Posterior cingulate gyrus (tissue), 11 donors: ENCODE measurements around the gene PRPSAP1.

ENCODE experiments used
- DNase-seq, 10 donors: peaks; one replicate each; pipeline versions ENCODE4 v3.0.0 to v3.0.0-alpha.2; 2020 to 2021; ENCODE audit warnings: mixed read lengths in 3 of 10
- intact Hi-C: fragments of 100-400 bp; cut with DNase I; formaldehyde crosslinking; loops from one replicate; pipeline ENCODE4 v1.15.1; 2023

The PRPSAP1 gene

DNA sequence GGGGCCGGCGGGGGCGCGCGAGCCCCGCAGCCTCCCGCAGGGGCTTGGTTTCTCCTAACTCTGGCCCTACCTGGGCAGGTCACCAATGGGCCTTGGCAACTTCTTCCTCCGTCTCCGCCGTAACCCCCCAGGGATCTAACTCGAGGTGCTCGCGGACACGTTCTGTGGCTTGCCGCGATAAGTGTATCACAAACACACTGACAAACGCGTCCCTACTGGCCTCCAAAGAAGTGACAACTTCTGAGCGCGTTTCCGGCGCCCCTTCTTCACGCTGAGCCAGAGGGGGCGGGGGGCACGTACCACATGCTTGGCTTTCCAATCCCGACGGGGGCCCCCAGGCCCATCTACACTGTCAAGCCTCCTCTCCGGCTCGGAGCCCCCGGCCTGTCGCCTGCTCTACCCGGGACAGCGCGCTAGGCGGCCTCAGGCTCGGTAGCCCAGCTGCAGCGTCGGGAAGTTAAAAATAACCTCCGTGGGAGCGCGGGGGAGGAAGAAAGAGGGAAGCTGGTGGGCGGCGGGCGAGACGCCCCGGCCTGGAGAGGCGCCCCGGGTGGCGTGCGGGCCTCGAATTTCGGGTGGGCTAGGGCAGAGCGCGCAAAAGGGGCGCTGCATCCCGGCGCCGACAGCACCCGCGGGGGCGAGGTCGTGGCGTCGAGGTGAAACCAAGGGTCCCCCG, 30.0 kb upstream of the PRPSAP1 start:
- no peak for DNase-seq
- intact Hi-C loops = no loop called here

DNA sequence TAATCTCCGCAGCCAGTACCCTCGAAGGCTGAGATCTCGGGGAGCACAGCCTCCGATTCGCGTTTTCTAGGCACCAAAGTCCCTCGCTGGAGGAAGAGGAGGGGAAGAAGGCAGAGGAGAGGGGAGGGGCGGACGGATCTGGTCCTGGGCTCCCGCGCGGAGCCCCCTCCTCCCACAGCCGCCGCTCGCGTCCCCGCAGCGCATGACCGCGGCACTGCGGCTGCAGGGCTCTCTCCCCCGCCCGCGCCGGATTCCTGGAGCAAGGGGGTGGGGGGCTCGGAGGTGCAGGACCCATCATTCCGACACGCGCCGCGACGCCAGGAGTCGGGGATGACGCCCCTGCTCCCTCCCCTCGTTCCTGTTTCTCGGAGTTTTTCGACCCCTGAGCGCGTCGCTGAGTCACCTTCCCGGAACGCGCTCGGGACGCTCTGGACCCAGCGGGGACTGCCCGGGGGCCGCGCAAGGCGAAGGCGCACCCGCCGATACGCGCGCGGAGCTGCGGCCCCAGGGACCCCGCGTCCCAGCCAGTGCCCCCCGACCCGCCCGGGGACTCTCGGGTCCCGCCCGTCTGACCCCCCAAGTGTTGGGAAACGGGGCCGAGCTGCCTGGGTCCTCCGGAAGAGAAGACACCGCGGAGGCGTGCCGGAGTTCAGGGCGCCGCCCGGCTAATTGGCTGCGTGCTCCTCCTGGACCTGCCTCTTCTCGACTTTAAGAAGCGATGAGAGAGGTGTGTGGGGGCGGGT, 29.3 kb upstream of the PRPSAP1 start:
- intact Hi-C loops = no loop called here
- DNase-seq = no peak

DNA sequence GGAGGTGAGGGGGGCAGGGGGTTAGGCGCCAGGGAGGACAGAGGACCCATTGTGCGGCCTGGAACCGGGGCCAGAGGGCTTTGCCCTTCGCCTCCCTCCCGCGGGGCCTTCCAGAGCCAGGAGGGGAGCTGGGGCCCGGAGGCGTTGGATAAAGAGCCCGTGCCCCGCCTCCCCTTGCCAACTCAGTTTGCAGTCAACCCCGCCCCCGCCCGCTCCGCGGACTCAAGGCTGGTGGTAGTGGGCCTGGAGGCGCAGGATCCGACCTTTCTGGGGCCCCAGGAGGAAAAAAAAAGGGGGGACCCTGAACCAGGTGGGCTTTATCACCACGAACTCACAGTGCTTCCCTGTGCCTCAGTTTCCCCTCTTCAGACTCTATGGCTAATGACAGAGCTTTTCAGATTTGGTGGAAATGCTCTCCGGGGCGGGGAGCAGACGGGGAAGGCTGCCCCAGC, 28.7 kb upstream of the PRPSAP1 start:
- no peak for DNase-seq
- intact Hi-C loops = no loop called here

DNA sequence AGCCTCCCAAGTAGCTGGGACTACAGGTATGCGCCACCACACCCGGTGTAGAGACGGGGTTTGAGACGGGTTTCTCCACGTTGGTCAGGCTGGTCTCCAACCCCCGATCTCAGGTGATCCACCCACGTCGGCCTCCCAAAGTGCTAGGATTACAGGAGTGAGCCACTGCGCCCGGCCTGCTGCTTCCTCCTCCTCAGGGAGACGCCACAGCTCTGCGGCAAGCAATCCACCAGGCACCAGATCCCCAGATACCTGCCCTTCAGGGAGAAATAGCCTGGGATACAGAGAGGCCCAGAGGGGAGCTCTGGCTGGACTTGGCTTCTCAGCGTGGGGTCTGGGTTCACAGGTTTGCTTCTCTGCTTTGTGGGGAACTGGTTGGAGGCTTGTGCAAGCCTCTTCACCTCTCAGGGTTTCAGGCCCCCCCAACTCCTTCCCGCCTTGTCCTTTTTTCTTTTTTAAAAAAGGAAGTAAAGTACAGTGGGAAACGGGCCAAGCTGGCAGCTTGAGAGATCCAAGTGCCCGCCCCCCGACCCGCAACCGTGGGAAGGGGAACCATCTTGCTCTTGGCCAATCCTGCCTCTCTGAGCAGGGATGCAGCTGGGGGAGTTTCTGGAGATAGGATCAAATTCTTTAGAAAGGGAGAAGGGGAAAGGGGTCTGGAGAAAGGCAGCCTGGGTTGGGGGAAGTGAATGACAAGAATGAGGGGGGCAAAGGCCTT, 28.1 kb upstream of the PRPSAP1 start:
- intact Hi-C loops = no loop called here
- no peak for DNase-seq

DNA sequence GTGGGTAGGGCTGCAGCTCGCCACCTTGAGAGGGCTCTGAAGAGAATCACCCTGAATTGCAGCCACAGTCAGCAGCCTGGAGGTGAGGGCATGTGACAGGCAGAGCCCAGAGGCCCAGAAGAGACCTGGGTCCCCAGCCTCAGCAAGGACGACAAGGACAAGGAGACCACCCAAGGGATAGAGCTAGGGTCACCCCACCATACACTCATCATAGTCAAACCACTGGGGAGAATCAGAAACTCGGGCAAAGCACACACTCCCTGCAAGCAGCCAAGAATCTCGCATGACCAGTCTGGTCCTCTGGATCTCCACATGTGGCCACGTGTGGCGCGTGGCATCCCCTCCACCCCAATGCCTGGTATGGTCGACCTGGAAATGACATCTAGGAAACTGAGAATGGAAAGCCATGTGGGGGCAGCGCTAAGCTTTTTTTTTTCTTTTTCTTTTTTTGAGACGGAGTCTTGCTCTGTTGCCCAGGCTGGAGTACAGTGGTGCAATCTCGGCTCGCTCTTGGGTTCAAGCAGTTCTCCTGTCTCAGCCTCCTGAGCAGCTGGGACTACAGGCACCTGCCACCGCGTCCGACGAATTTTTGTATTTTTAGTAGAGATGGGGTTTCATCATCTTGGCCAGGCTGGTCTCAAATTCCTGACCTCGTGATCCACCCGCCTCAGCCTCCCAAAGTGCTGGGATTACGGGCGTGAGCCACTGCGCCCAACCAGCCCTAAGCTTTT, 26.1 kb upstream of the PRPSAP1 start:
- DNase-seq = no peak
- intact Hi-C loops = no loop called here

DNA sequence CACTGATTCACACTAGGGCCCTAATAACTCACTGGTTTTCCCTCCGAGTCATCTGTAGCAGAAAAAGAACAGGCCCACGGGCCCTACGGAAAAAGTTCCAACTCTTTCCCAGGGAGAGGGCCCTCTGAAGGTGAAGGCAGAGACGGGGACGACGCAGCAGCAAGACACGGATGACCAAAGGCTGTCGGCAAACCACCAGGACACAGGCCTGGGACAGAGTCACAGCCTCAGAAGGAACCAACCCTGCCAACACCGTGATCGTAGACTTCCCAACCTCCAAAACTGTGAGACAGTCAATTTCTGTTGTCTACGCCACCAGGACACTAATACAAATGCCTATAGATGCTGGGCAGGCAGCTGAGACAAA, 25.5 kb upstream of the PRPSAP1 start:
- DNase-seq = no peak
- intact Hi-C loops = no loop called here

- no peak for DNase-seq
- intact Hi-C loops = no loop called here
These were observed 25.0 kb upstream of the PRPSAP1 start for GRCh38 chr17:76378548-76379274.

DNA sequence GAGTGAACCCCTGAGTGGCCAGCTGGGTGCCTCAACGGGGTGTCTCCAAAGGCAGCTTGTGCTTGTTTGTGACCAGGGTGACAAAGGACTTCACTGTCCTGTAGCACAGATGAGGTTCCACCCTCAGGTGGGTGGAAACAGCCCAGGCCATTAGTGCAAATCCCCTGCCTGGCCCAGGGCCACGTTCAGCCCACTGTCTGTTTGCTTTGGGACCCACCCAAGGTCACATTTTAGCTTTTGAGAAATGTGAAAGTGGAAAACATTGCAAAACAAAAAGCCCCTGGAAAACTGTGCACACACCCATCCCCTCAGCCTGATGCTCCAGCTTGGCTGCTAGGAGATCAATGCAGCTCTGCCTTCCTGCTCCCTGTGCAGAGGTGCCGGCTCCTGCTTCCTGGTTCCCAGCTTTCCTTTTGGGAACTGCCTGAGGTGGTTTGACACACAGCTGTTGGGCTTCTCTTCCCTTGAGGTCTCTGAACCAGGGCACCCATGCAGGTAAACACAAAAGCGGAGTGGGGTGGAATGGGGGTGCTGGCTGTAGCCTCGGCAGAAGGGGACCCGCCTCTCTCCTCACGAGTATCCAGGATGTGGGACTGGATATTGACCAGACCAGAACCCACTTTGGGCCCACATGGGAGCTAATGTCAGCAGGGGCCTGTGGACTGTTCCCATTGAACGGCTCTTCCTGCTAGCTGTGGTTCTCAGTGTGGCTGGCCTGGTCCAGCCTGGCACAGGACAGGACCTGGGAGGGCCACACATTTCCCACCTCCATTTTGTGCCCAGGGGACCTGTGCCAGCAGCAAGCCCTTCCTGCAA, 22.8 kb upstream of the PRPSAP1 start:
- intact Hi-C loops = no loop called here
- DNase-seq = no peak

DNA sequence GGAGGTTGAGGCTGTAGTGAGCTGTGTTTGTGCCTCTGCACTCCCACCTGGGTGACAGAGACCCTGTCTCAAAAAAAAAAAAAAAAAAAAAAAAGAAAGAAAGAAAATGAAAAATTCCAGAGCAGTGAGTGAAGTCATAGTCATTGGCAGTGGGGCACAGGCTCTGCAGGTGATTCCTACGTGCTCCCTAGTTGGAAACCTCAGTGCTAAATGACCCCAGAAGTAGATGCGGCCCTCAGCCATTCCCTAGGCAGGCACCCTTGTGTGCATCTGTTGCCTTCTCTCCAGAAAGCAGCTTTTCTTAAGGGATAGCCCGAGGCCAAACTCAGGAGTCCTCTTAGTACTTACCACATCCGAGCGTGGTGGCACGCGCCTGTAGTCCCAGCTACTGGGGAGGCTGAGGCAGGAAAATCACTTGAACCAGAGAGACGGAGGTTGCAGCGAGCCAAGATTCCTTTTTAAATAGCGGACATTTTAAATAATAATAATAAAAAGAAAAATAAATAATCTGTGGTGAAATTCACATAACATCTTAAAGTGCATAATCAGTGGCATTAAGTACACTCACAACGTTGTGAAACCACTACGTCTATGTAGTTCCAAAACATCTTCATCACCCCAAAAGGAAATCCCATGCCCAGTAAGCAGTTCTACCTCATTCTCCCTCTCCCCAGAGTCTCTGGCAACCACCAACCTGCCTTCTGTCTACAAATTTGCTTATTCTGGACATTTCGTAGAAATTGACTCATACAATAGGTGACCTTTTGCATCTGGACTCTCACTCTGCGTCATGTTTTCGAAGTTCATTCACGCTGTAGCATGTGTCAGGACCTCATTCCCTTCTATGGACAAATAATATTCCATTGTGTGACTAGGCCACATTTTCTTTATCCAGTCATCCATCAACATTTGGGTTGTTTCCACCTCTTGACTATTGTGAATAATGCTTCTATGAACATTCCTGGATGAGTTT, 18.2 kb upstream of the PRPSAP1 start:
- intact Hi-C loops = no loop called here
- DNase-seq = no peak

DNA sequence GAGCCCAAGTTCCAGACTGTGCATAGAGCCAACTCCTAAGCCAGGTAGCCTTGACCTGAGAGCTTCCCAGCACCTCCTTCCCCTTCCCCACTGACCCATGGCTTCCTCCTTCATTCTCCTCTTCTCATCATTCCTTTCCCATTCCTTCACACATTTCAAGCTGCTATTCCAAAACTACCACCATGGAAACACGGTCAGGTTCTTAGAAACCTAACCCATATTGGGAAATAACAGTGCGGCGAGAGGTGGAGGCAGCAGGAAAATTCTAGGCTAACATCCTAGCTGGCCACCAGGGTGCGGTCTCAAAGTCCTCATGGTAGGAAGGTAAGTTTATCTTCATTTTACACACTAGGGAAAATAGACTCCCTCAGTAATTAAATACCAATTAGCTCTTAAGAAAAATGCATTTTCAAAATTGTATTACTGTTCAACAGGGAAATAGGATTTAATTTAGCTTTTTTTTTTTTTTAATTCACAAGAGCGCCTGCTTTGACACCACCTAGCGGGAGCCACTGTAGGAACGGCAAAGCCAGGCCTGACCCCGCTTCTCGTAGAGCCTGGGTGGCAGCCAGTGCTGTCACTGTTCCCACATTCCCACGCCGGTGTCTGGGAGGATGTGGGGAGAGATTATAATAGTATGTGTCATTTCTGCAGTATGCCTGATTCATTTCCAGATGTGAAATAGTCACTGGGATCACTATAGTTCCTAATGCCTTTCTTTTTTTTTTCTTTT, 16.7 kb upstream of the PRPSAP1 start:
- DNase-seq = no peak
- intact Hi-C loops = no loop called here

- no peak for DNase-seq
- intact Hi-C loops = no loop called here
These were observed 16.1 kb upstream of the PRPSAP1 start for GRCh38 chr17:76369804-76370203.

GRCh38 chr17:76369379-76369778, 15.7 kb upstream of the PRPSAP1 start:
- no peak for DNase-seq
- intact Hi-C loops = no loop called here

- DNase-seq = no peak
- intact Hi-C loops = no loop called here
These were observed 14.8 kb upstream of the PRPSAP1 start for GRCh38 chr17:76368545-76368944.

- DNase-seq = no peak
- intact Hi-C loops = no loop called here
These were observed 13.9 kb upstream of the PRPSAP1 start for GRCh38 chr17:76367642-76368041.

DNA sequence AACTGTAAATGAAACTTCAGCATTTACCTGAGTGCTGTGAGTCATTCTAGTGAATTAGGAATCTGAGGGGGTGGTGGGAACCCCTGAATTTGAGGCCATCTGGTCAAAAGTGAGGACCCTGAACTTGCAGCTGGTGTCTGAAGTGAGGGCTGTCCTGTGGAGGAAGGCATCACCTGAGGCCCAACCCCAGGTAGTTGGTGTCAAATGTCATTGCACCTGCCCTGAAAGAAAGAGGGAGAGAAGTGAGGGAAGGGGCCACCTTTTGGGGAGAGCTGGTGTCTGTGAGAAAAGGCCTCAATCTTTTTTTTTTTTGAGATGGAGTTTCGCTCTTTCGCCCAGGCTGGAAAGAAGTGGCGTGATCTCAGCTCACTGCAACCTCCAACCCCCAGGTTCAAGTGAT, 12.5 kb upstream of the PRPSAP1 start:
- intact Hi-C loops = no loop called here
- no peak for DNase-seq

DNA sequence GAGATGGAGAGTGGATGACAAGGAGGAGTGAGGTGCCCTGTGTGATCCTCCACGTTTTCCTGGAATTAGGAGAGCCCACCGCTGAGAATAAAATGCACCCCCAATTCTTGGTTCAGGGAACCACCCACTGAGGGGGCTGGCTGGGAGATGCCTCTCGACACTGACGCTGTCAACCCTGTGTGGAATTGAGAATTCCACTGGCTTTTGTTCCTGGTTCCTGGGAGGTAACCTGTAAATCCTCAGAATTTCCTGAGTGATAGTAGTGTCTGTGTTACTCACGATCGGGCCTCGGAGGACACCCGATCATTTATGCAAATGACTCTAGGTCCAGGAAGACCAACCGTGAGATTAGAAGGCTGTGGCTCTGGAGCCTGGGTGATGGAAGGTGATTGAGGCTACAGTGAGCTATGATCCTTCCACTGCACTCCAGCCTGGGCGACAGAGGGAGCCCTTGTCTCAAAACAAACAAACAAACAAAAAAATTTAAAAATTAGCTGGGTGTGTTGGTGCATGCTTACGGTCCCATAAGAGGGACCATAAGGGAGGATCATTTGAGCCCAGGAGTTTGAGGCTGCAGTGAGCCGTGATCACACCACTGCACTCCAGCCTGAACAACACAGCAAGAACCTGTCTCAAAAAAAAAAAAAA, 11.7 kb upstream of the PRPSAP1 start:
- intact Hi-C loops = no loop called here
- peak in 1 of 10 donors; percentile 44 for DNase-seq
